Activated CD4-positive, alpha-beta T cell treated with anti-CD3 and anti-CD28 coated beads for 36 hours (primary cell): Measurements from ENCODE around the gene KDM2B. TPM values are rescaled to one million over a fixed set of nuclear protein-coding genes. Genes with fewer than 3 reads are reported as not detected.

Source experiments
- ATAC-seq: fragments of 200-7000 bp; cut with Tn5 transposase; one replicate; pipeline ENCODE4 v1.10.0; 2021; ENCODE audit warnings: mild to moderate bottlenecking, moderate library complexity
- CTCF ChIA-PET: fragments of 350-600 bp; sonication (Branson Sonifier 250); formaldehyde crosslinking; loops from one replicate; lab custom pipeline; 2021; ENCODE audit warnings: antibody characterized with exemption; lab: Charles Lee
- POLR2A ChIA-PET: fragments of 350-600 bp; sonication (Branson Sonifier 250); formaldehyde crosslinking; loops from one replicate; lab custom pipeline; 2021; ENCODE audit warnings: antibody characterized with exemption, inconsistent platforms; lab: Charles Lee
- DNase-seq: peaks from one replicate; pipeline ENCODE4 v3.0.0-alpha.2; 2020
- H3K27ac Mint-ChIP-seq: one replicate; pipeline ENCODE4 v1.8.0; 2021; ENCODE audit warnings: mixed read lengths
- H3K27me3 Mint-ChIP-seq: one replicate; pipeline ENCODE4 v1.8.0; 2021; ENCODE audit warnings: mixed read lengths
- H3K36me3 Mint-ChIP-seq: one replicate; pipeline ENCODE4 v1.8.0; 2021; ENCODE audit warnings: low read depth, mixed read lengths
- H3K4me1 Mint-ChIP-seq: one replicate; pipeline ENCODE4 v1.8.0; 2021; ENCODE audit warnings: mixed read lengths
- H3K4me3 Mint-ChIP-seq: one replicate; pipeline ENCODE4 v1.8.0; 2021; ENCODE audit warnings: mild to moderate bottlenecking, moderate library complexity, mixed read lengths
- H3K9me3 Mint-ChIP-seq: one replicate; pipeline ENCODE4 v1.8.0; 2021; ENCODE audit warnings: low read depth, mixed read lengths
- intact Hi-C, 2 experiments: fragments of 100-400 bp; cut with DNase I in 1 of 2; cut with micrococcal nuclease in 1 of 2; formaldehyde crosslinking; loops; one replicate each; pipeline versions ENCODE4 v1.14.2 to v1.15.1; 2022 to 2024; cut with DNase I, micrococcal nuclease
- total RNA-seq, 2 experiments: library from RNA; stranded (reverse); gene quantifications; one replicate each; pipeline ENCODE4 v1.2.3, GENCODE V29; 2021

KDM2B gene
- total RNA-seq, 2 experiments from 2014 or later: 39.2 to 48.7 TPM

GRCh38 chr12:121475279-121475678 lies 105.5 kb downstream of the KDM2B start:
- intact Hi-C loops: no loop called here
- ChIA-PET POLR2A (no interaction called here), CTCF (interaction anchor here (0.8 to 1.5 kb wide), 2 partner anchors 15 to 19 kb away, joined by 3 read pairs; no protein-coding TSS in a partner anchor)
- no peaks in the 10 kb centered on the region for H3K36me3 Mint-ChIP-seq
- H3K4me1 Mint-ChIP-seq: peaks cover 1% of the 10 kb centered on the region
- no peaks in the 10 kb centered on the region for H3K27me3 Mint-ChIP-seq
- H3K9me3 Mint-ChIP-seq: no peaks in the 10 kb centered on the region
- no peak for ATAC-seq
- H3K4me3 Mint-ChIP-seq: no peak overlapping the region
- no peak for DNase-seq
- no peak overlapping the region for H3K27ac Mint-ChIP-seq

GRCh38 chr12:121472150-121472905 lies 108.5 kb downstream of the KDM2B start:
- Mint-ChIP-seq H3K4me3 (no peak overlapping the region), H3K9me3 (no peaks in the 10 kb centered on the region), H3K36me3 (no peaks in the 10 kb centered on the region), H3K27me3 (no peaks in the 10 kb centered on the region), H3K27ac (no peak overlapping the region), H3K4me1 (peaks cover 1% of the 10 kb centered on the region)
- ChIA-PET CTCF (interaction anchor here (0.5 kb wide), 1 partner anchor 19 kb away, joined by 3 read pairs; no protein-coding TSS in a partner anchor), POLR2A (no interaction called here)
- intact Hi-C loops: no loop called here
- ATAC-seq (no peak), DNase-seq (no peak)

- Mint-ChIP-seq H3K36me3 (peaks cover 5% of the 10 kb centered on the region), H3K27me3 (no peaks in the 10 kb centered on the region), H3K9me3 (no peaks in the 10 kb centered on the region), H3K27ac (no peak overlapping the region), H3K4me1 (peaks cover 6% of the 10 kb centered on the region), H3K4me3 (no peak overlapping the region)
- ChIA-PET POLR2A (no interaction called here), CTCF (no interaction called here)
- ATAC-seq (no peak), DNase-seq (no peak)
- intact Hi-C loops: no loop called here
Observed at GRCh38 chr12:121470751-121471150, 110.1 kb downstream of the KDM2B start.

GRCh38 chr12:121468499-121468801 lies 112.4 kb downstream of the KDM2B start:
- H3K9me3 Mint-ChIP-seq: no peaks in the 10 kb centered on the region
- intact Hi-C loops: loop anchor here in 1 of 2 experiments (10.0 kb wide), 1 partner anchor 316 kb away; no protein-coding TSS in a partner anchor
- peaks cover 20% of the 10 kb centered on the region for H3K4me1 Mint-ChIP-seq
- H3K36me3 Mint-ChIP-seq: peaks cover 15% of the 10 kb centered on the region
- ChIA-PET CTCF (interaction anchor here (0.9 to 1.9 kb wide), 6 partner anchors 8 to 201 kb away, joined by 3 to 5 read pairs (median 4); partner anchors contain the start of gene MORN3), POLR2A (interaction anchor here (0.7 to 1.1 kb wide), 4 partner anchors 68 to 311 kb away, joined by 3 to 7 read pairs (median 3); partner anchors contain the start of gene RNF34)
- peak overlapping the region; percentile 52 for H3K4me3 Mint-ChIP-seq
- no peak overlapping the region for H3K27ac Mint-ChIP-seq
- DNase-seq (no peak), ATAC-seq (no peak)
- no peaks in the 10 kb centered on the region for H3K27me3 Mint-ChIP-seq

- peaks cover 15% of the 10 kb centered on the region for H3K36me3 Mint-ChIP-seq
- peak overlapping the region; percentile 52 for H3K4me3 Mint-ChIP-seq
- ChIA-PET CTCF (interaction anchor here (0.9 to 1.9 kb wide), 6 partner anchors 9 to 201 kb away, joined by 3 to 5 read pairs (median 4); partner anchors contain the start of gene MORN3), POLR2A (interaction anchor here (0.7 to 1.1 kb wide), 4 partner anchors 67 to 312 kb away, joined by 3 to 7 read pairs (median 3); partner anchors contain the start of gene RNF34)
- intact Hi-C loops: loop anchor here (1.0 to 10.0 kb wide), 11 partner anchors 68 to 421 kb away; partner anchors contain the start of genes ANAPC5 (in 2 of the 2), CAMKK2 (in 1 of the 2), ORAI1 (in 1 of the 2) and RNF34 (in 1 of the 2)
- DNase-seq (no peak), ATAC-seq (no peak)
- H3K27ac Mint-ChIP-seq: no peak overlapping the region
- H3K27me3 Mint-ChIP-seq: no peaks in the 10 kb centered on the region
- peaks cover 20% of the 10 kb centered on the region for H3K4me1 Mint-ChIP-seq
- no peaks in the 10 kb centered on the region for H3K9me3 Mint-ChIP-seq
Observed at GRCh38 chr12:121467638-121468498, 113.0 kb downstream of the KDM2B start.

GRCh38 chr12:121466794-121467637 lies 113.8 kb downstream of the KDM2B start:
- ChIA-PET CTCF (interaction anchor here (1.7 kb wide), 1 partner anchor 10 kb away, joined by 5 read pairs; no protein-coding TSS in a partner anchor), POLR2A (interaction anchor here (0.6 to 1.0 kb wide), 2 partner anchors 115 to 315 kb away, joined by 3 to 5 read pairs; no protein-coding TSS in a partner anchor)
- H3K4me3 Mint-ChIP-seq: peak overlapping the region; percentile 57
- ATAC-seq (peak; percentile 94), DNase-seq (peak; percentile 93)
- intact Hi-C loops: loop anchor here (1.0 to 10.0 kb wide), 11 partner anchors 67 to 422 kb away; partner anchors contain the start of genes ANAPC5 (in 2 of the 2), CAMKK2 (in 1 of the 2), ORAI1 (in 1 of the 2) and RNF34 (in 1 of the 2)
- H3K36me3 Mint-ChIP-seq: peaks cover 15% of the 10 kb centered on the region
- H3K27me3 Mint-ChIP-seq: no peaks in the 10 kb centered on the region
- H3K9me3 Mint-ChIP-seq: no peaks in the 10 kb centered on the region
- H3K27ac Mint-ChIP-seq: no peak overlapping the region
- peaks cover 21% of the 10 kb centered on the region for H3K4me1 Mint-ChIP-seq

GRCh38 chr12:121465921-121466793 lies 114.7 kb downstream of the KDM2B start:
- ChIA-PET CTCF (interaction anchor here (0.5 to 0.9 kb wide), 2 partner anchors 296 to 328 kb away, joined by 3 to 4 read pairs; partner anchors contain the start of gene RHOF), POLR2A (interaction anchor here (0.6 to 1.0 kb wide), 3 partner anchors 114 to 898 kb away, joined by 3 to 5 read pairs (median 3); no protein-coding TSS in a partner anchor)
- Mint-ChIP-seq H3K27ac (peak overlapping the region; percentile 95), H3K27me3 (no peaks in the 10 kb centered on the region), H3K4me3 (peak overlapping the region; percentile 96), H3K36me3 (peaks cover 15% of the 10 kb centered on the region), H3K4me1 (peaks cover 28% of the 10 kb centered on the region), H3K9me3 (no peaks in the 10 kb centered on the region)
- DNase-seq: peak; percentile 58
- intact Hi-C loops: loop anchor here (2.0 to 10.0 kb wide), 2 partner anchors 71 to 319 kb away; no protein-coding TSS in a partner anchor
- no peak for ATAC-seq

GRCh38 chr12:121464331-121464730 lies 116.5 kb downstream of the KDM2B start:
- ChIA-PET CTCF (interaction anchor here (1.1 kb wide), 1 partner anchor 167 kb away, joined by 4 read pairs; no protein-coding TSS in a partner anchor), POLR2A (no interaction called here)
- H3K9me3 Mint-ChIP-seq: no peaks in the 10 kb centered on the region

GRCh38 chr12:121461048-121461447 lies 119.8 kb downstream of the KDM2B start:
- H3K4me1 Mint-ChIP-seq: peaks cover 57% of the 10 kb centered on the region
- CTCF ChIA-PET: interaction anchor here (0.5 to 5.6 kb wide), 5 partner anchors 17 to 344 kb away, joined by 3 to 30 read pairs (median 3); no protein-coding TSS in a partner anchor
- H3K9me3 Mint-ChIP-seq: no peaks in the 10 kb centered on the region
- no peaks in the 10 kb centered on the region for H3K27me3 Mint-ChIP-seq
- H3K4me3 Mint-ChIP-seq: no peak overlapping the region
- ATAC-seq (peak; percentile 32), DNase-seq (no peak)
- POLR2A ChIA-PET: no interaction called here
- H3K27ac Mint-ChIP-seq: peak overlapping the region; percentile 45
- intact Hi-C loops: loop anchor here in 1 of 2 experiments (10.0 kb wide), 1 partner anchor 324 kb away; no protein-coding TSS in a partner anchor
- H3K36me3 Mint-ChIP-seq: peaks cover 15% of the 10 kb centered on the region

More at GRCh38 chr12:121464331-121464730, 116.5 kb downstream of the KDM2B start:
- Mint-ChIP-seq H3K4me1 (peaks cover 47% of the 10 kb centered on the region), H3K27me3 (no peaks in the 10 kb centered on the region), H3K36me3 (peaks cover 15% of the 10 kb centered on the region), H3K27ac (no peak overlapping the region), H3K4me3 (no peak overlapping the region)
- intact Hi-C loops: loop anchor here in 1 of 2 experiments (10.0 kb wide), 1 partner anchor 320 kb away; no protein-coding TSS in a partner anchor
- no peak for ATAC-seq
- no peak for DNase-seq
